Heart left ventricle (tissue), 13 donors: Measurements from ENCODE around the gene VSIG8.

Experiments
- CTCF ChIP-seq, 12 donors: fragments of 200-600 bp; sonication (generic) in 4 of 12; IDR thresholded peaks; one replicate each; pipeline versions ENCODE4 v1.5.0 to v1.8.0; 2018 to 2022; ENCODE audit warnings: antibody characterized with exemption in 12 of 12, mild to moderate bottlenecking in 5 of 12
- POLR2A ChIP-seq, 2 donors: fragments of 450-650 bp; IDR thresholded peaks; one replicate each; pipeline ENCODE4 v1.6.1; 2017; ENCODE audit warnings: antibody characterized with exemption in 2 of 2, mild to moderate bottlenecking in 2 of 2, moderate library complexity in 2 of 2
- donor health status: ischemic (EF 13 %, LVEDD 7.1; RV severe dilation, severe dysfunction).
- donor health status: DM: no; HTN: yes; CAD: no.
- donor health status: DM: no; HTN: no; CAD: no.
- donor health status: ischemic (EF 25% LVEDD 6.9; RV normal size, moderate dysfunction).
- donor health status: ischemic (EF 25% LVEDD 5.7; RV mildly dilated, moderate dysfunction).
- donor health status: ischemic (EF 35%, LVEDD 5.7; RV mildly dilated, moderate dysfunction).
- donor health status: nonischemic (EF 11% LVEDD 7.7; RV severe dilation, severe dysfunction).
- donor health status: DM: yes; HTN: yes; CAD: no.
- donor health status: PGD.
- donor health status: ischemic (EF 29% LVEDD 5.4; RV normal size, mild dysfunction).
- donor health status: nonischemic (EF 23%, LVEDD 6.1; RV moderate dilation, normal function).

- TF ChIP-seq POLR2A (IDR thresholded peaks at IDR 0.05): no peak
- no peak for TF ChIP-seq CTCF (IDR thresholded peaks at IDR 0.05)
Observed at GRCh38 chr1:159906960-159907359, 44.5 kb upstream of the VSIG8 start.
